Peyer's patch (tissue), 4 donors: Measurements from ENCODE around the gene FLVCR2. TPM values are rescaled to one million over a fixed set of nuclear protein-coding genes. Genes with fewer than 3 reads are reported as not detected.

Experiments used
- DNase-seq, 3 donors: peaks; one replicate each; pipeline ENCODE4 v3.0.0-alpha.2; 2017 to 2019
- H3K27ac ChIP-seq, 4 donors: fragments of 200-600 bp; sonication (generic); one replicate each; pipeline ENCODE4 v1.5.1; 2016 to 2019
- H3K27me3 ChIP-seq, 2 donors: fragments of 200-600 bp; sonication (generic); one replicate each; pipeline ENCODE4 v1.5.1; 2019
- H3K36me3 ChIP-seq, 3 donors: fragments of 200-600 bp; sonication (generic); one replicate each; pipeline ENCODE4 v1.5.1; 2016 to 2019
- H3K4me1 ChIP-seq, 4 donors: fragments of 200-600 bp; sonication (generic); one replicate each; pipeline ENCODE4 v1.5.1; 2016 to 2019
- H3K4me3 ChIP-seq, 4 donors: fragments of 200-600 bp; sonication (generic); 1 replicate in 3 of 4; 2 replicates in 1 of 4; pipeline ENCODE4 v1.5.1; 2016 to 2019; ENCODE audit warnings: mild to moderate bottlenecking in 1 of 4
- H3K9me3 ChIP-seq, 4 donors: fragments of 200-600 bp; sonication (generic); one replicate each; pipeline ENCODE4 v1.5.1; 2016 to 2019; ENCODE audit warnings: mild to moderate bottlenecking in 1 of 4
- POLR2A ChIP-seq, 2 donors: fragments of 450-650 bp; IDR thresholded peaks; one replicate each; pipeline ENCODE4 v1.5.1; 2017; ENCODE audit warnings: antibody characterized with exemption in 2 of 2, mild to moderate bottlenecking in 2 of 2, moderate library complexity in 2 of 2
- total RNA-seq, 4 donors: library from RNA; depleted of rRNA; stranded (reverse); fragments of >200 nt; gene quantifications; one replicate each; pipeline ENCODE4 v1.1.0, GENCODE V29; 2016
- TF ChIP-seq, protein P1 (sequence below), 6 experiments: fragments of 450-650 bp in 4 of 6; fragments of 200-600 bp in 2 of 6; sonication (generic) in 1 of 6; IDR thresholded peaks; one replicate each; pipeline ENCODE4 v1.5.1; 2017 to 2019; ENCODE audit warnings: antibody characterized with exemption in 6 of 6, mild to moderate bottlenecking in 3 of 6, moderate library complexity in 1 of 6

FLVCR2 gene
- total RNA-seq, 4 donors from 2014 or later: 14.9 to 130 (median 98.8) TPM

- DNase-seq: no peak
These were observed 9.6 kb upstream of the FLVCR2 start for GRCh38 chr14:75568791-75569190.

DNA sequence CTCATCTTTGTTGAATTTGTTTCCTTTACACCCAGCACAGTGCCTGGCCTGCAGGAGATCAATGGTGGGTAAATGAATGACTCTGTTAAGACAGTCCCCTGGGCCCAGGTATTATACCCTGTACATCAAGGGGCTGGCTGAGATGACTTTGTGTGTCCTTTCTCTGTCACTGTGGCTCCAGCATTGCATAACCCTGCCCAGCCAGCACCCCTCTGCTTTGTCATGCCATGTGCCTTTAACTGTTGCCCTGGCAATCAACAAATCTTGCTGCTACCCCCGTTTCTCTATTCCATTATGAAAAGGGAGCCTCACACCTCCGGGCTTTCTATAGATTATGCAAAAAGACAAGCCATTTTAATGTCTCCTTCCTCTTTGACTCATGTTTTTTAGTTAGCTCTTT lies 7.6 kb upstream of the FLVCR2 start:
- DNase-seq: no peak
- Histone ChIP-seq H3K4me3 (no peak overlapping the region), H3K36me3 (no peaks in the 10 kb centered on the region), H3K27me3 (no peaks in the 10 kb centered on the region), H3K4me1 (no peaks in the 10 kb centered on the region), H3K27ac (no peak overlapping the region), H3K9me3 (no peaks in the 10 kb centered on the region)
- TF ChIP-seq, protein P1, sequence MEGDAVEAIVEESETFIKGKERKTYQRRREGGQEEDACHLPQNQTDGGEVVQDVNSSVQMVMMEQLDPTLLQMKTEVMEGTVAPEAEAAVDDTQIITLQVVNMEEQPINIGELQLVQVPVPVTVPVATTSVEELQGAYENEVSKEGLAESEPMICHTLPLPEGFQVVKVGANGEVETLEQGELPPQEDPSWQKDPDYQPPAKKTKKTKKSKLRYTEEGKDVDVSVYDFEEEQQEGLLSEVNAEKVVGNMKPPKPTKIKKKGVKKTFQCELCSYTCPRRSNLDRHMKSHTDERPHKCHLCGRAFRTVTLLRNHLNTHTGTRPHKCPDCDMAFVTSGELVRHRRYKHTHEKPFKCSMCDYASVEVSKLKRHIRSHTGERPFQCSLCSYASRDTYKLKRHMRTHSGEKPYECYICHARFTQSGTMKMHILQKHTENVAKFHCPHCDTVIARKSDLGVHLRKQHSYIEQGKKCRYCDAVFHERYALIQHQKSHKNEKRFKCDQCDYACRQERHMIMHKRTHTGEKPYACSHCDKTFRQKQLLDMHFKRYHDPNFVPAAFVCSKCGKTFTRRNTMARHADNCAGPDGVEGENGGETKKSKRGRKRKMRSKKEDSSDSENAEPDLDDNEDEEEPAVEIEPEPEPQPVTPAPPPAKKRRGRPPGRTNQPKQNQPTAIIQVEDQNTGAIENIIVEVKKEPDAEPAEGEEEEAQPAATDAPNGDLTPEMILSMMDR (IDR thresholded peaks at IDR 0.05): no peak

More at GRCh38 chr14:75568791-75569190, 9.6 kb upstream of the FLVCR2 start:
- Histone ChIP-seq H3K36me3 (no peaks in the 10 kb centered on the region), H3K9me3 (no peaks in the 10 kb centered on the region), H3K27ac (no peak overlapping the region), H3K27me3 (no peaks in the 10 kb centered on the region), H3K4me3 (no peak overlapping the region), H3K4me1 (no peaks in the 10 kb centered on the region)
- no peak for TF ChIP-seq POLR2A (IDR thresholded peaks at IDR 0.05)
- TF ChIP-seq, protein P1 (IDR thresholded peaks at IDR 0.05): no peak

- no peak overlapping the region for H3K27ac ChIP-seq
- DNase-seq: no peak
- H3K4me3 ChIP-seq: no peak overlapping the region
- H3K27me3 ChIP-seq: no peaks in the 10 kb centered on the region
- H3K9me3 ChIP-seq: no peaks in the 10 kb centered on the region
- TF ChIP-seq POLR2A (IDR thresholded peaks at IDR 0.05): no peak
- TF ChIP-seq, protein P1 (IDR thresholded peaks at IDR 0.05): no peak
- H3K36me3 ChIP-seq: no peaks in the 10 kb centered on the region
- peaks cover 0 to 2% (median 0%) of the 10 kb centered on the region in 4 donors for H3K4me1 ChIP-seq
These were observed 6.3 kb upstream of the FLVCR2 start for GRCh38 chr14:75572104-75572503.

DNA sequence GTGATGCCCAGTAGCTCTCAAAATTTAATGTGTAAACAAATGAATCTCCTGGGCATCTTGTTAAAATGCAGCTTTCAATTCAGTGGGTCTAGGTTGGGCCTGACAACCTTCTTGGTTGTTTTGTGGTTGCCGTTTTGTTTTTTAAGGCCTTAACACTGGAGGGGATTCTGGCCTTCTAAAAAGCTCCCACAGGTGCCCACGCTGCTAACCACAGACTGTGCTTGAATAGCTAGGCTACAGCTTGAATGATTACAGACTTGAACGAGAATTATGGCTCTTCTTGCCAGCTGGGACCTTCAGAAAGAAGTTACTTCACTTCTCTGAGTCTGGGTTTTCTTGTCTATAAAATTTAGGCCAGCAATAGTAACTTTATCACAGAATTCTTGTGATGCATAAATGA lies 1.3 kb upstream of the FLVCR2 start:
- Histone ChIP-seq H3K4me3 (peak overlapping the region in 1 of 4 donors; percentile 87), H3K4me1 (peaks cover 0 to 9% (median 0%) of the 10 kb centered on the region in 4 donors), H3K9me3 (no peaks in the 10 kb centered on the region), H3K36me3 (no peaks in the 10 kb centered on the region), H3K27ac (no peak overlapping the region), H3K27me3 (no peaks in the 10 kb centered on the region)
- no peak for TF ChIP-seq POLR2A (IDR thresholded peaks at IDR 0.05)
- TF ChIP-seq, protein P1 (IDR thresholded peaks at IDR 0.05): no peak
- no peak for DNase-seq

- no peak for TF ChIP-seq POLR2A (IDR thresholded peaks at IDR 0.05)
- TF ChIP-seq, protein P1 (IDR thresholded peaks at IDR 0.05): peak; percentile 25 to 83 (median 71)
- Histone ChIP-seq H3K4me3 (peak overlapping the region; percentile 31 to 87 (median 72)), H3K27ac (peak overlapping the region; percentile 51 to 90 (median 82)), H3K27me3 (no peaks in the 10 kb centered on the region), H3K4me1 (peaks cover 0 to 9% (median 0%) of the 10 kb centered on the region in 4 donors), H3K9me3 (no peaks in the 10 kb centered on the region), H3K36me3 (no peaks in the 10 kb centered on the region)
- DNase-seq: peak; percentile 84 to 95 (median 90)
These were observed 705 bp upstream of the FLVCR2 start for GRCh38 chr14:75577729-75578101.
